Activated T-cell treated with anti-CD3 and anti-CD28 coated beads, Interleukin-2, amount 50 U/mL, for 24 hours (primary cell): ENCODE measurements around the gene KRTAP17-1.
"Not testable (repeated sequence)": the region's sequence is repeated elsewhere in the genome, so short reads cannot be mapped to it uniquely, and the experiment has no call there.

Experiments used
- DNase-seq: peaks from one replicate; pipeline ENCODE4 v3.0.0-alpha.2; 2020
- H3K27ac Mint-ChIP-seq: 2 replicates; pipeline ENCODE4 v1.8.0; 2020; ENCODE audit warnings: mild to moderate bottlenecking, mixed read lengths
- H3K27me3 Mint-ChIP-seq: 2 replicates; pipeline ENCODE4 v1.8.0; 2020; ENCODE audit warnings: mixed read lengths
- H3K36me3 Mint-ChIP-seq: 2 replicates; pipeline ENCODE4 v1.8.0; 2020; ENCODE audit warnings: low read depth, mixed read lengths
- H3K4me1 Mint-ChIP-seq: 2 replicates; pipeline ENCODE4 v1.8.0; 2020; ENCODE audit warnings: low read depth, mixed read lengths
- H3K4me3 Mint-ChIP-seq: 2 replicates; pipeline ENCODE4 v1.8.0; 2020; ENCODE audit warnings: mild to moderate bottlenecking, moderate library complexity, mixed read lengths
- H3K9me3 Mint-ChIP-seq: 2 replicates; pipeline ENCODE4 v1.8.0; 2020; ENCODE audit warnings: mixed read lengths

The KRTAP17-1 gene

DNA sequence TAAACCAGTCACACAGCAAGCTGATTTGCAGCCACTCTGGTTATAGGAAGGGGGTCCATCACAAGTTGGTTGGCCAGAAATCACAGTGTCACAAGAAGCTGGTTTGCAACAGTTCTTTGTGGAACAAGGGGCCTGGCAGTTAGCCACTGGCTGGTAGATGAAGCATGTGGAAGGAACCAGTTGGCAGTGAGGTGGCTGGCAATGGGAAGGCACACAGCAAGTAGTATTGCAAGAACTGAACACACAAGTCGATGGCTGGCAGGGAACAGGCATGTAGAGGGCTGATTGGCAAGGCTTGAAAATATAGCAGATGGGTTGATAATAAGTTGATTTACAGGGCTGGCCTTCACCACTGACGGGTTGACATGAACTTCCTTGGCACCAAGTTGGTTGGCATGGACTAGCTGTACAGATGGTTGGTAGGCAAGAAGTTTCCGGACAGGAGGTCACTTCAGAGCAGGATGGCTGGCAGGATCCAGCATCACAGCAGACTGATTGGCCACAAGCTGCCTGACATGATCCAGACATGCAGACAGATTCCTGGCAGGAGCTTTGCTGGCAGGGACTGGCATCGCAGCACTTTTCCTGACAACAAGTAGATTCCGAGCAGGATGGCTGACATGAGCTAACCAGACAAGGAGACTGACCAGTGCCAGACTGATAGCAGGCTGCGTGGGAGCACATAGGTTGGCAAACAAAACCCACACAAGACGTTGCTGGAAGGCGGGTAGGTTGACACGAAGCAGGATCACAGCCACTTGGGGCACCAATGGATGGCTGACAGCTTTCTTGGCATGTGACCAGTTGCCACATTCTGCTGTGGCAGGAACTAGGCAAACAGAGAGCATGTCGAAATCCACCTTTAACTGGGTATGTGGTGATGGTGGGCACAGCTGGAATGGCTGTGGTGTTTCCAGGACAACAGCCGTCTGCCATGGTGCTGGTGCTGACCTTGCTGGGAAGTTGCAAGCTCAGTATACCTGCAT, 13.3 kb downstream of the KRTAP17-1 start, which contains the start of gene KRTAP29-1:
TSS of gene KRTAP29-1 (minus strand) at position 936 of the 986 bp plus-strand sequence. CDS start at position 936, 0 bp downstream.
- Mint-ChIP-seq H3K27ac (no peak within 1 kb of the TSS), H3K9me3 (peaks cover 13% of the 10 kb centered on the region), H3K4me3 (no peak within 1 kb of the TSS), H3K36me3 (no peaks in the 10 kb centered on the region), H3K27me3 (no peaks in the 10 kb centered on the region), H3K4me1 (peaks cover 17% of the 10 kb centered on the region)
- no peak for DNase-seq

DNA sequence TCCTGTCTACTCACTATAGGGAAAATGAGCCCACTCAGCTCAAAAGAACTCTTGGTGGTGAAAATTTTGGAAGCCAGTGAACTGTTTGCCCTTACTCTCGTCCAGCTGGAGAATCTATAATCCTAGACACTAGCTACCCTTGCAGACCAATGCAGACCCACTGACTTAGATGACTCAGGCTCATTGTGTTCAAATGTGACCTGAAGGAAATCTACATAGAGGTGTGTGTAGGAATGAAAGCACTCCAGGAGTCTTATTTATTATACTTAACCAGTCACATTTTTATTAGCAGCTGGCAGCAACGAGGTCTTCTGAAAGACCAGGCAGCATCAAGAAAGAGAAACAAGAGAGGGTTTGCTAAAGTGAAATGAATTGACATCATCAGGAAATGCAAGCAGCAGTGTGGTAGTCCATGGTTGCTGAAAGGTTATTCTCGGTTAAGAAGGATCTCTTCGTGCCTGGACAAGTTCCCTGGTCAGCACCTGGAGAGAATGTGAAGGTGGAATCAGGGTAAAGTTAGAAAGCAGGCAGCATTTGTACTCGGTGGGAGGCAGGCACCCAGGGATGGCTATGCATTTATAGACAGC, 14.2 kb downstream of the KRTAP17-1 start:
- no peak for DNase-seq
- Mint-ChIP-seq H3K4me3 (no peak overlapping the region), H3K9me3 (peaks cover 13% of the 10 kb centered on the region), H3K36me3 (no peaks in the 10 kb centered on the region), H3K27ac (no peak overlapping the region), H3K4me1 (peaks cover 9% of the 10 kb centered on the region), H3K27me3 (no peaks in the 10 kb centered on the region)

- no peak overlapping the region for H3K4me3 Mint-ChIP-seq
- no peaks in the 10 kb centered on the region for H3K36me3 Mint-ChIP-seq
- H3K27ac Mint-ChIP-seq: no peak overlapping the region
- no peaks in the 10 kb centered on the region for H3K27me3 Mint-ChIP-seq
- H3K9me3 Mint-ChIP-seq: peaks cover 13% of the 10 kb centered on the region
- peaks cover 9% of the 10 kb centered on the region for H3K4me1 Mint-ChIP-seq
- DNase-seq: no peak
These were observed 16.9 kb downstream of the KRTAP17-1 start for GRCh38 chr17:41298458-41299135.

DNA sequence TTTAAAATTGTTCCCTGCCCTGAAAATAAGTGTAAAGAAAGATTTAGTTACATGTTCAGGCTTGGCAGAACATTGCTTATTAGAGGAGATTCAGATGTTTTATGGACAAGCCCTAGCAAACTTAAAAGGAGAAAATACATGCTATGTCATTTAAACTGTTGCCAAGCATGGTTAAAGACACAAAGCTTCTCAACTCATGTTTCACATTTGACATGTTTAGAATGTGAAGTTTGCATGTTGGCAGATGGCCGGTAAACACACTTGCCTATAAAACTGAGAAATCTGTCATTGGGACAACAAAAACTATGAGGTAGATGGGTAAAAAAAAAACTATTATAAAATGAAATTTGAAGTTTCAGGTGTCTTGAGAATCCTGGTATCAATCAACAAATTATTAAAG, 18.7 kb downstream of the KRTAP17-1 start:
- Mint-ChIP-seq H3K27me3 (no peaks in the 10 kb centered on the region), H3K36me3 (no peaks in the 10 kb centered on the region), H3K9me3 (peaks cover 10% of the 10 kb centered on the region), H3K4me3 (no peak overlapping the region), H3K4me1 (peaks cover 6% of the 10 kb centered on the region), H3K27ac (no peak overlapping the region)
- no peak for DNase-seq

DNA sequence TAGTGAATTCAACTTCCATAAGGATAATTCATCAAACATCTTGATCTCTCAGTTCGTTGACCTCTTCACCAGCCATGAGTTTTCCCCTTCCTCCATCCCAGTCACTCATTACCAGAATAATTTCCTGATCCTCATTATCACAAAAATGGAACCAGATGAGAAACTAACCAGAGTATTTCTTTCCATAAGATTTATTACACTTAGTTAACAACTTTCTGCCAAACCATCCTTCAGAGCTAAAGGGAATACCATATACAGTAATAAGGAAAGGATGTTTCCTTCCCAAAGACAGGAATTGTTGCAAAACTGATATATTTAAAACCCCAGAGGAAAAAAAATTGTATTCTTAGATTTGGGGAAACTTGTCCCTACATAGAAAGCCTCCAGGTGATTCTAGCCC, 21.5 kb downstream of the KRTAP17-1 start:
- Mint-ChIP-seq H3K9me3 (no peaks in the 10 kb centered on the region), H3K36me3 (no peaks in the 10 kb centered on the region), H3K27ac (no peak overlapping the region), H3K4me3 (no peak overlapping the region), H3K4me1 (no peaks in the 10 kb centered on the region), H3K27me3 (no peaks in the 10 kb centered on the region)
- DNase-seq: no peak

GRCh38 chr17:41287050-41287449, 28.5 kb downstream of the KRTAP17-1 start:
- Mint-ChIP-seq H3K27me3 (no peaks in the 10 kb centered on the region), H3K36me3 (no peaks in the 10 kb centered on the region), H3K4me3 (no peak overlapping the region), H3K9me3 (no peaks in the 10 kb centered on the region), H3K27ac (no peak overlapping the region), H3K4me1 (peaks cover 15% of the 10 kb centered on the region)
- no peak for DNase-seq

DNA sequence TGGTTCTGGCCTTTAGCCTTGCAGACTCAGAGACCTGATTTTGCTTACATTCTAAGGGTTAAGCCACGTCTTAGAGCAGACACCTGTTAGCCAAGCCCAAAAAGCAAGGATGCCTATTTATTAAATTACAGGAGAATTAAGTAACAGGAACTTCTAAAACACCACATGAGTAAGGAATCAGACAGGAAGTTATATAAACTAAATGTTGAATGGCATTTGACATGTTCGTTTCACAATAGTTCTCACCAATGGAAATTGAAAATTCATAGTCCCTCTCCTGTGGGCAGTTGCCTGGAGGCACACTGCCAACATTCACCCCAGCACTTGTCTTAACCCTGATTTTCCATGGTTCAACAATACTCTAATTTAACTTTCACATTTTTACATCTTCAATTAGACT, 31.0 kb downstream of the KRTAP17-1 start:
- Mint-ChIP-seq H3K27ac (no peak overlapping the region), H3K27me3 (no peaks in the 10 kb centered on the region), H3K36me3 (no peaks in the 10 kb centered on the region), H3K9me3 (no peaks in the 10 kb centered on the region), H3K4me1 (peaks cover 15% of the 10 kb centered on the region), H3K4me3 (no peak overlapping the region)
- DNase-seq: no peak

DNA sequence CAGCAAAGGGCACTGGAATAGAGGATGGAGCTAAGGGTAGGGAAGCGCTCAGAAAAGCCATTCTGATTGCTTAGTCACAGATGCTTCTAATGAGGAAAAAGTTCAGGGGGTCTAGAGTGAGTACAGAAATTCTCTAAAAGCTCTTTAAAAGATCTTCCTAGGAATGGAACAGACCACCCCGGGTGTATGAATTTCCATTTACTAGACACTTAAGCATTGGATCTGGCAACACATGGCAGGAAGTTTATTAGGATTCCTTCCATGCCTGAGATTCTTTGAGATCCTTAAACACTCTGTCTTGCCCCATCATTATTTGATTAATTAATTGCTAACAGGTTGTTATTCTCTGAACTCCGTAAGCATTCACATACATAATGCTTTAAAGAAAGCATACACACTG, 31.5 kb downstream of the KRTAP17-1 start:
- Mint-ChIP-seq H3K36me3 (no peaks in the 10 kb centered on the region), H3K4me1 (peaks cover 15% of the 10 kb centered on the region), H3K4me3 (no peak overlapping the region), H3K9me3 (no peaks in the 10 kb centered on the region), H3K27ac (no peak overlapping the region), H3K27me3 (no peaks in the 10 kb centered on the region)
- no peak for DNase-seq

- peaks cover 21% of the 10 kb centered on the region for H3K27me3 Mint-ChIP-seq
- H3K4me1 Mint-ChIP-seq: no peaks in the 10 kb centered on the region
- H3K4me3 Mint-ChIP-seq: no peak overlapping the region
- no peaks in the 10 kb centered on the region for H3K9me3 Mint-ChIP-seq
- H3K36me3 Mint-ChIP-seq: no peaks in the 10 kb centered on the region
- H3K27ac Mint-ChIP-seq: no peak overlapping the region
- no peak for DNase-seq
These were observed 37.1 kb downstream of the KRTAP17-1 start for GRCh38 chr17:41278176-41278955.

- not testable (repeated sequence) for H3K27ac Mint-ChIP-seq, H3K4me3 Mint-ChIP-seq, H3K36me3 Mint-ChIP-seq, H3K9me3 Mint-ChIP-seq, H3K4me1 Mint-ChIP-seq, DNase-seq
- peaks cover 28% of the 10 kb centered on the region for H3K27me3 Mint-ChIP-seq
These were observed 39.8 kb downstream of the KRTAP17-1 start, which contains the start of gene KRTAP9-7 for GRCh38 chr17:41275648-41276190. Gene KRTAP9-7, plus strand, starts transcription at chr17:41275698. Its CDS starts 0 bp downstream, at chr17:41275698.

- Mint-ChIP-seq H3K27me3 (peaks cover 41% of the 10 kb centered on the region), H3K27ac (no peak overlapping the region), H3K9me3 (no peaks in the 10 kb centered on the region), H3K4me3 (no peak overlapping the region), H3K36me3 (no peaks in the 10 kb centered on the region), H3K4me1 (peaks cover 12% of the 10 kb centered on the region)
- no peak for DNase-seq
These were observed 43.7 kb downstream of the KRTAP17-1 start for GRCh38 chr17:41271858-41272257.

GRCh38 chr17:41271323-41271722, 44.2 kb downstream of the KRTAP17-1 start:
- H3K9me3 Mint-ChIP-seq, H3K4me3 Mint-ChIP-seq, H3K27ac Mint-ChIP-seq, DNase-seq, H3K36me3 Mint-ChIP-seq: not testable (repeated sequence)
- Mint-ChIP-seq H3K27me3 (peaks cover 42% of the 10 kb centered on the region), H3K4me1 (peaks cover 12% of the 10 kb centered on the region)

DNA sequence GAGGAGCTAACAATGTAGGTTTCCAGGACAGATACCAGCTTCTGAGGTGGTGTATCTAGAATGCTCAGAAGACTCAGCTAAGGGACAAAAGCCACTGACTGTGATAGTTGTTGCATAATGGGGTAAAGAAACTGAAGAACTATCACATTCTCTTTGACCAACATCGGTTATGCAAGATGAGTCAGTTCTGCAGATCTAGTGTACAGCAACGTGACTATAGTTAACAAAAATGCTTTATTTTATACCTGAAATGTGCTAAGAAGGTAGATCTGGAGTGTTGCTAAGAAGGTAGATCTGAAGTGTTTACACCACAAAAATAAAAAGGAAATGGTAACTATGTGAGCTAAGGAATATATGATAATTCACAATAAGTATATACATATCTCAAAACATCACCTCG, 47.8 kb downstream of the KRTAP17-1 start:
- Mint-ChIP-seq H3K27ac (no peak overlapping the region), H3K9me3 (no peaks in the 10 kb centered on the region), H3K4me1 (peaks cover 12% of the 10 kb centered on the region), H3K4me3 (no peak overlapping the region), H3K36me3 (no peaks in the 10 kb centered on the region), H3K27me3 (peaks cover 40% of the 10 kb centered on the region)
- no peak for DNase-seq

DNA sequence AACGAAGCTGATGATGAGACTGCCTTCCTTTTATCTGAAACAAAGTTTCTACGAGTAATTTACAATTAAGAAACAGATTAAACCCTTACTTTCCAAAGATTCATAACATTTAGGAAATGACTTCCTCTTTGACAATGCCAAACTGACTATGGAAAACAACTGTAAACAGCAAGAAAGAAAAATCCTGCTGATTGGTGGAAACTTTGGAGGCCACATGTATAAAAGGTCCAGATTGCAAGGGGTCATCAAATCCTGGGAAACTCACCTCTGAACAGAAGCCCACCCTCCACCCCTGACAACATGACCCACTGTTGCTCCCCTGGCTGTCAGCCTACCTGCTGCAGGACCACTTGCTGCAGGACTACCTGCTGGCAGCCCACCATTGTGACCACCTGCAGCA, 50.4 kb downstream of the KRTAP17-1 start, which contains the start of gene KRTAP9-6:
TSS of gene KRTAP9-6 (plus strand) at position 301 of the 400 bp plus-strand sequence. CDS start at position 301, 0 bp downstream.
- H3K9me3 Mint-ChIP-seq: no peaks in the 10 kb centered on the region
- no peak for DNase-seq
- H3K27me3 Mint-ChIP-seq: peaks cover 47% of the 10 kb centered on the region
- no peak within 1 kb of the TSS for H3K27ac Mint-ChIP-seq
- H3K4me3 Mint-ChIP-seq: no peak within 1 kb of the TSS
- no peaks in the 10 kb centered on the region for H3K36me3 Mint-ChIP-seq
- H3K4me1 Mint-ChIP-seq: no peaks in the 10 kb centered on the region
